ENCODE results near the gene TANC1. TPM values are rescaled to one million over a fixed set of nuclear protein-coding genes. Genes with fewer than 3 reads are reported as not detected.

The TANC1 gene
- total RNA-seq, 2 donors from 2014 or later: 70.1 to 86.1 TPM

DNA sequence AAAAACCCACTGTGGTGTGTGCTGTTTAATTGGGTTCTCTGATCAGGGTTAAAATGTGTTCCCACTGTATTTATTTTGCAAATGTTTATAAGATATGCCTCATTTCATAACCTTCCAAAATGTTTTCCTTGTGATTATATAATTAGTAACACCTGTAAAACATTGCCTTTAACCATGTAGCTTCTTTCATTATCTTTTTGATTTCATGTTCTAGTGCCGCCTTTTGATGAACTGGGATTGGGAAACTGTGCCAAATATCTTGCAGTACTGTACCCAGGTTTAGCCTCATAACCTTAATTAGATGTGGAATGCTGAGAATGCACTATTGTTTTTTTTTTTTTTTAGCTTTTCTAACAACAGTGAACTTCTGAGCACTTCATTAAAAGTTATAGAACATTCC is 96.9 kb downstream of the TANC1 start:
- no peak for DNase-seq (ENCODE audit: low spot score)
- no peak for ATAC-seq (ENCODE audit: insufficient number of reproducible peaks, low FRiP score, low read depth)
- peaks cover 5 to 33% of the 10 kb centered on the region in 2 donors for H3K4me1 ChIP-seq (ENCODE audit: control insufficient read depth in 1 of 2, low read depth in 2 of 2)
- TF ChIP-seq, protein P1, sequence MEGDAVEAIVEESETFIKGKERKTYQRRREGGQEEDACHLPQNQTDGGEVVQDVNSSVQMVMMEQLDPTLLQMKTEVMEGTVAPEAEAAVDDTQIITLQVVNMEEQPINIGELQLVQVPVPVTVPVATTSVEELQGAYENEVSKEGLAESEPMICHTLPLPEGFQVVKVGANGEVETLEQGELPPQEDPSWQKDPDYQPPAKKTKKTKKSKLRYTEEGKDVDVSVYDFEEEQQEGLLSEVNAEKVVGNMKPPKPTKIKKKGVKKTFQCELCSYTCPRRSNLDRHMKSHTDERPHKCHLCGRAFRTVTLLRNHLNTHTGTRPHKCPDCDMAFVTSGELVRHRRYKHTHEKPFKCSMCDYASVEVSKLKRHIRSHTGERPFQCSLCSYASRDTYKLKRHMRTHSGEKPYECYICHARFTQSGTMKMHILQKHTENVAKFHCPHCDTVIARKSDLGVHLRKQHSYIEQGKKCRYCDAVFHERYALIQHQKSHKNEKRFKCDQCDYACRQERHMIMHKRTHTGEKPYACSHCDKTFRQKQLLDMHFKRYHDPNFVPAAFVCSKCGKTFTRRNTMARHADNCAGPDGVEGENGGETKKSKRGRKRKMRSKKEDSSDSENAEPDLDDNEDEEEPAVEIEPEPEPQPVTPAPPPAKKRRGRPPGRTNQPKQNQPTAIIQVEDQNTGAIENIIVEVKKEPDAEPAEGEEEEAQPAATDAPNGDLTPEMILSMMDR (IDR thresholded peaks at IDR 0.05): no peak
- no peak overlapping the region for H3K4me3 ChIP-seq
- no peaks in the 10 kb centered on the region for H3K27me3 ChIP-seq (replicated peaks; ENCODE audit: insufficient read depth)
- no peak overlapping the region for H3K27ac ChIP-seq
- no peaks in the 10 kb centered on the region for H3K9me3 ChIP-seq
- H3K36me3 ChIP-seq: no peaks in the 10 kb centered on the region

DNA sequence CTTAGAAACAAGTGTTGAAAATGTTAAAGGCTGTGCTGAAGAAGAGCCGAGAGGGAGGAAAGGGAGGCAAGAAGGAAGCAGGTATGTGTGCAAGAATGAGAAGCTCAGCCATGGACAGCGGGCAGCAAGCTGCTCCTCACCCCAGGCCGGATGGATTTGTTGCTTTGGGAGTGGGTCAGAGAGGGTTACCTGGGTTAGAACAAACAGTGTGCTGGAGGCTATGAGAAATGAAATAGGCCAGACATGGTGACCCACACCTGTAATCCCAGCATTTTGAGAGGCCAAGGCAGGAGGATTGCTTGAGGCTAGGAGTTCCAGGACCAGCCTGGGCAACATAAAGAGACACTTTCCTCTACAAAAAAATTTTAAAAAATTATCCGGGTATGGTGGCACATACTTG is 97.5 kb downstream of the TANC1 start:
- ATAC-seq (ENCODE audit: insufficient number of reproducible peaks, low FRiP score, low read depth): no peak
- TF ChIP-seq, protein P1 (IDR thresholded peaks at IDR 0.05): no peak
- Histone ChIP-seq H3K27ac (no peak overlapping the region), H3K36me3 (no peaks in the 10 kb centered on the region), H3K4me1 (ENCODE audit: control insufficient read depth in 1 of 2, low read depth in 2 of 2) (peaks cover 5 to 33% of the 10 kb centered on the region in 2 donors), H3K9me3 (no peaks in the 10 kb centered on the region), H3K27me3 (replicated peaks; ENCODE audit: insufficient read depth) (no peaks in the 10 kb centered on the region), H3K4me3 (no peak overlapping the region)
- DNase-seq (ENCODE audit: low spot score): no peak

DNA sequence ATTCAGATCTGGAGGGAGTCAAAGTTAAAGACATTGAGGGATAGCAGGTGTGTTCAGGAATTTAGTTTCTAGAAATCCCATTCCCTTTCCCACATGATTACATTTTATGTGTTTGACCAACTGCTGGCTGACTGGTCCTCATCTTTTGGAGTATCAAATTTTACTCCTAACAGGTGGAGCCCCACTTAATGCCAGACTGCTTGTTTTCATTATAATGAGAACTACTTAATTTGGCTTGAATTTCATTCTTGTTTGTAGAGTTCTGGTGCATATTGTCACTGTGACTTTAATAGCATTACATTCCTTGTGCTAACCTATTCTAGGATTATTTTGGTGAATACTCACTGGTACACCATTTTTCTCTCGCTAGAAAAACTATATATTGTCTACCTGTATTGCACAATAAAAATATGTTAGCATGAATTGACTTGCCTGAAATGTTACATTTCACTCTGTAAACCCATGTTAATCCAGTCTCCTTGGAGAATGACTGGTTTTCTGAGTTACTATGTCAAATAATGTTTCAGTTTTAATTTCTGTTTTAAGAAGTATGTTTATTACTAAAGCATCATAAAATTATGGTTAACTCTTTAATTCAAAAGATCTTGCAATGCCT is 98.2 kb downstream of the TANC1 start:
- DNase-seq (ENCODE audit: low spot score) (no peak), ATAC-seq (ENCODE audit: insufficient number of reproducible peaks, low FRiP score, low read depth) (no peak)
- no peak overlapping the region for H3K4me3 ChIP-seq
- H3K4me1 ChIP-seq (ENCODE audit: control insufficient read depth in 1 of 2, low read depth in 2 of 2): peaks cover 5 to 33% of the 10 kb centered on the region in 2 donors
- no peaks in the 10 kb centered on the region for H3K36me3 ChIP-seq
- TF ChIP-seq, protein P1 (IDR thresholded peaks at IDR 0.05): no peak
- no peak overlapping the region for H3K27ac ChIP-seq
- H3K27me3 ChIP-seq (replicated peaks; ENCODE audit: insufficient read depth): no peaks in the 10 kb centered on the region
- H3K9me3 ChIP-seq: no peaks in the 10 kb centered on the region

DNA sequence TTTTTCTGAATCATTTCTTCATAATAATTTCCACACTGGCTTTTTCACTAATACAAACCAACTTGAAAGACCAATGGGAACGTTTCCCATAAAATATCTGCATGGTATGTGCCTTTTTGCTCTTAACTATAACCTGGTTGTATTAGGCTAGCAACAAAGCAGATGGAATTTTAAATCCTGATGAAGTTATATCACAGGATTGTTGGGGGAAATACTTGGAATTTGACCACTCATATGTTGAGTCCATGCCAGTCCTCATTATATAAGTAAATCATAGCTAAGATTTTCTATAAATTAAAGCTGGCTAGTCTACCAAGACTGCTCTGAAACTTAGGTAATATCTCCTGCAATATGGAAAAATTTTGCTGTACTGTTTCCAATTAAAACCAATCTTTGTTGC is 99.5 kb downstream of the TANC1 start:
- DNase-seq (ENCODE audit: low spot score) (no peak), ATAC-seq (ENCODE audit: insufficient number of reproducible peaks, low FRiP score, low read depth) (no peak)
- no peaks in the 10 kb centered on the region for H3K27me3 ChIP-seq (replicated peaks; ENCODE audit: insufficient read depth)
- TF ChIP-seq, protein P1 (IDR thresholded peaks at IDR 0.05): no peak
- no peaks in the 10 kb centered on the region for H3K36me3 ChIP-seq
- H3K4me3 ChIP-seq: no peak overlapping the region
- H3K27ac ChIP-seq: no peak overlapping the region
- H3K4me1 ChIP-seq (ENCODE audit: control insufficient read depth in 1 of 2, low read depth in 2 of 2): peaks cover 8 to 36% of the 10 kb centered on the region in 2 donors
- H3K9me3 ChIP-seq: no peaks in the 10 kb centered on the region

DNA sequence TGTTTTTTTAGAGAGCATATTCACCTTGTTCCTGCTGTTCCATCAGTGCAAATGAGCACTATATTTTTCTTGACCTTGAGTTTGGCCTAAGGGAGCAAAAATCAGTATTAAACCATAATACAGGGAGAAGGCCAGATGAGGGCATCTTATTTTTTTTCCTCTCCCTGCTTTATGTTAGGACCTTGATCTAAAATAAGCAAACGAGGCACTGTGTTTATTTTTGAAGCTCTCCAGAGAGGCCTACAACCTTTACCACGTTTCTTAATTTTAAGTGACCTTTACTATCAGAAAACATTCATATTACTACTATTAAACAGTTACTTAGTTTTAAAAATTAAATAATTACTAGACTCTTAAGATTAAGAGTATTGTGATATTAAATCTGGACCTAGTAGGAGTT is 100.8 kb downstream of the TANC1 start:
- no peak for ATAC-seq (ENCODE audit: insufficient number of reproducible peaks, low FRiP score, low read depth)
- Histone ChIP-seq H3K4me1 (ENCODE audit: control insufficient read depth in 1 of 2, low read depth in 2 of 2) (peaks cover 8 to 39% of the 10 kb centered on the region in 2 donors), H3K27ac (no peak overlapping the region), H3K36me3 (no peaks in the 10 kb centered on the region), H3K4me3 (no peak overlapping the region), H3K27me3 (replicated peaks; ENCODE audit: insufficient read depth) (no peaks in the 10 kb centered on the region), H3K9me3 (no peaks in the 10 kb centered on the region)
- TF ChIP-seq, protein P1 (IDR thresholded peaks at IDR 0.05): no peak
- DNase-seq (ENCODE audit: low spot score): no peak

All from thoracic aorta (tissue), 2 donors.